Kidney epithelial cell (primary cell): ENCODE data around the gene NACC2. TPM values are rescaled to one million over a fixed set of nuclear protein-coding genes. Genes with fewer than 3 reads are reported as not detected.

Experiments
- DNase-seq: peaks from one replicate; pipeline ENCODE4 v3.0.0-alpha.2; 2010; ENCODE audit warnings: low read depth
- H3K27me3 ChIP-seq: 2 replicates; pipeline ENCODE4 v1.6.0; 2011; ENCODE audit warnings: low read length; ENCODE audit not compliant: control insufficient read depth, insufficient read depth
- H3K36me3 ChIP-seq: 2 replicates; pipeline ENCODE4 v1.5.1; 2011; ENCODE audit warnings: low read length; ENCODE audit not compliant: control insufficient read depth, insufficient read depth
- H3K4me3 ChIP-seq: 2 replicates; pipeline ENCODE4 v1.5.1; 2011; ENCODE audit warnings: low read depth, mild to moderate bottlenecking, control low read depth, low read length
- CTCF ChIP-seq: IDR thresholded peaks from 2 replicates; pipeline ENCODE4 v1.5.1; 2011; ENCODE audit warnings: mild to moderate bottlenecking, moderate library complexity, low read length, control low read depth, inconsistent platforms; ENCODE audit not compliant: insufficient read depth, poor library complexity, severe bottlenecking
- total RNA-seq: library from RNA; depleted of rRNA; stranded (reverse); fragments of >200 nt; gene quantifications from 2 replicates; pipeline ENCODE4 v1.2.3, GENCODE V29; 2015

NACC2 gene
- total RNA-seq, 1 donor from 2014 or later: 26.0 TPM

- H3K36me3 ChIP-seq: no peaks in the 10 kb centered on the region
- no peak overlapping the region for H3K4me3 ChIP-seq
- peaks cover 15% of the 10 kb centered on the region for H3K27me3 ChIP-seq
- peak; percentile 98 for TF ChIP-seq CTCF
- DNase-seq: no peak
These were observed 27.6 kb upstream of the NACC2 start for GRCh38 chr9:136122425-136123383.

- DNase-seq: no peak
- no peak for TF ChIP-seq CTCF
- Histone ChIP-seq H3K4me3 (no peak overlapping the region), H3K36me3 (no peaks in the 10 kb centered on the region), H3K27me3 (peaks cover 11% of the 10 kb centered on the region)
These were observed 26.7 kb upstream of the NACC2 start for GRCh38 chr9:136121801-136122200.

- H3K4me3 ChIP-seq: no peak overlapping the region
- TF ChIP-seq CTCF: no peak
- no peak for DNase-seq
- peaks cover 11% of the 10 kb centered on the region for H3K27me3 ChIP-seq
- H3K36me3 ChIP-seq: no peaks in the 10 kb centered on the region
These were observed 25.4 kb upstream of the NACC2 start for GRCh38 chr9:136120438-136120844.

DNA sequence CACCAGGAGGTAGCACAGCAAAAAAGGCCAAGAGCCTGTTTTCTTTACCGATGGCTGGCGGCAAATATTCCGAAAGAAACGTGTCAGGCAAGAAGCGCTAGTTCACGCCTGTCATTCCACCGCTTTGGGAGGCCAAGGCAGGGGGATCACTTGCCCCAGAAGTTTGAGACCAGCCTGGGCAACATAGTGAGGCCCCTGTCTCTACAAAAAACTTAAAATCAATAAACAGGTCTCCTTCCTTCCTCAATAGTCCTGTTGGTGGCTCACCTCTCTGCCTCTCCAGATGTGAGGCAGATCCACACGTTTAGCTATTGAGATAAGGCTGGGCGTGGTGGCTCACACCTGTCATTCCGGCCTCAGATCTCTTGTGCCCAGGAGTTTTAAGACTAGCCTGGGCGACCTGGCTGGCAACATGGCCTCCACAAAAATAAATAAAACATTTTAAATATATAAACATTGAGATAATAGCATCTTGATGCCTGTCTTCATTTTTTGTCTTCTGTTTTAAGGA is 24.8 kb upstream of the NACC2 start:
- H3K4me3 ChIP-seq: peak overlapping the region; percentile 82
- peaks cover 11% of the 10 kb centered on the region for H3K27me3 ChIP-seq
- TF ChIP-seq CTCF: no peak
- H3K36me3 ChIP-seq: no peaks in the 10 kb centered on the region
- no peak for DNase-seq

GRCh38 chr9:136119061-136119882 is 24.2 kb upstream of the NACC2 start:
- H3K27me3 ChIP-seq: peaks cover 6% of the 10 kb centered on the region
- DNase-seq: no peak
- TF ChIP-seq CTCF: no peak
- H3K4me3 ChIP-seq: peak overlapping the region; percentile 82
- no peaks in the 10 kb centered on the region for H3K36me3 ChIP-seq
